OCI-LY3 (cell line): Measurements from ENCODE around the gene NOS2.

ENCODE experiments used
- EZH2phosphoT487 ChIP-seq: fragments of 200-600 bp; shearing (Covaris generic); IDR thresholded peaks from 2 replicates; pipeline ENCODE4 v1.6.1; 2018; ENCODE audit warnings: antibody characterized with exemption, mixed run types, low read depth
- TF ChIP-seq, protein P1 (sequence below): fragments of 200-600, 300-600 bp; sonication (generic); IDR thresholded peaks from 2 replicates; pipeline ENCODE4 v1.5.1; 2014; ENCODE audit warnings: antibody characterized with exemption, low read length, low read depth

DNA sequence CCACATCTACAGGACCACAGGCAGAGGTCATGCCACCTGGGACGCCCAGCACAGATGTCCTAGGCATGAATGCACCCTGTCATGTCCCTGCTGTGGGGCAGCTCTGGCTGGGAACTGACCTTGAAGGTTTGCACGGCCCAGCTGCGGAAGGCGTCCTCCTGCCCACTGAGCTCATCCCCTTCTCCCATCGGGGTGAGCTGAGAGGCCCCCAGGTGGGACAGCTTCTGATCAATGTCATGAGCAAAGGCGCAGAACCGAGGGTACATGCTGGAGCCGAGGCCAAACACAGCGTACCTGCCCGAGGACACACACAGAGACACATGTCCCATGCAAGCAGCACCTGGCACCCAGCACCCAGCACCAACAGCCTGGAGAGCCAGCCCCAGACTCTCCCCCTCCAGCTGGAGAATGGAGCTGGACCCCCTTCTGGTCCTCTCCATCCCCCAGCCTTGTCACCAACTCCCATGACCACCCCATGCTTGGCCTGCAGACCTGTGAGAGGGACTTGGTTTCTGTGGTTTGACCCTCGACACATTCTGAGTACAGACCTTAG lies 31.4 kb downstream of the NOS2 start:
- TF ChIP-seq, protein P1, sequence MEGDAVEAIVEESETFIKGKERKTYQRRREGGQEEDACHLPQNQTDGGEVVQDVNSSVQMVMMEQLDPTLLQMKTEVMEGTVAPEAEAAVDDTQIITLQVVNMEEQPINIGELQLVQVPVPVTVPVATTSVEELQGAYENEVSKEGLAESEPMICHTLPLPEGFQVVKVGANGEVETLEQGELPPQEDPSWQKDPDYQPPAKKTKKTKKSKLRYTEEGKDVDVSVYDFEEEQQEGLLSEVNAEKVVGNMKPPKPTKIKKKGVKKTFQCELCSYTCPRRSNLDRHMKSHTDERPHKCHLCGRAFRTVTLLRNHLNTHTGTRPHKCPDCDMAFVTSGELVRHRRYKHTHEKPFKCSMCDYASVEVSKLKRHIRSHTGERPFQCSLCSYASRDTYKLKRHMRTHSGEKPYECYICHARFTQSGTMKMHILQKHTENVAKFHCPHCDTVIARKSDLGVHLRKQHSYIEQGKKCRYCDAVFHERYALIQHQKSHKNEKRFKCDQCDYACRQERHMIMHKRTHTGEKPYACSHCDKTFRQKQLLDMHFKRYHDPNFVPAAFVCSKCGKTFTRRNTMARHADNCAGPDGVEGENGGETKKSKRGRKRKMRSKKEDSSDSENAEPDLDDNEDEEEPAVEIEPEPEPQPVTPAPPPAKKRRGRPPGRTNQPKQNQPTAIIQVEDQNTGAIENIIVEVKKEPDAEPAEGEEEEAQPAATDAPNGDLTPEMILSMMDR = no peak
- TF ChIP-seq EZH2phosphoT487 = no peak
